DOHH2 (cell line): Measurements from ENCODE around the gene TMEM186.

Source experiments
- CTCF ChIP-seq: fragments of 200-600 bp; sonication (generic); IDR thresholded peaks from one replicate; pipeline ENCODE4 v1.5.1; 2014; ENCODE audit warnings: antibody characterized with exemption, mild to moderate bottlenecking, low read depth, low read length; ENCODE audit not compliant: poor library complexity, severe bottlenecking
- EZH2phosphoT487 ChIP-seq: fragments of 200-600 bp; sonication (generic); IDR thresholded peaks from 2 replicates; pipeline ENCODE4 v1.6.1; 2017; ENCODE audit warnings: borderline replicate concordance, mild to moderate bottlenecking, antibody characterized with exemption, low read length, moderate library complexity, mixed read lengths

- TF ChIP-seq CTCF (no peak), EZH2phosphoT487 (no peak)
Measured at GRCh38 chr16:8782673-8783072, 14.8 kb downstream of the TMEM186 start.
